Stomach (tissue), 4 donors: Measurements from ENCODE around the gene MCOLN1.
A peak's percentile ranks its signal among the peaks of the same experiment; 100 is the strongest.

Experiments
- CTCF ChIP-seq, 7 experiments: fragments of 450-650 bp in 4 of 7; fragments of 200-600 bp in 3 of 7; sonication (generic) in 3 of 7; IDR thresholded peaks; one replicate each; pipeline ENCODE4 v1.5.1; 2016 to 2019; ENCODE audit warnings: antibody characterized with exemption in 7 of 7, control low read depth in 2 of 7, mild to moderate bottlenecking in 1 of 7
- POLR2A ChIP-seq, 4 donors: fragments of 450-650 bp; IDR thresholded peaks; one replicate each; pipeline ENCODE4 v1.6.1; 2016; ENCODE audit warnings: antibody characterized with exemption in 4 of 4, control low read depth in 2 of 4, mild to moderate bottlenecking in 1 of 4, moderate library complexity in 1 of 4
- POLR2AphosphoS5 ChIP-seq, 3 donors: sonication (generic); formaldehyde crosslinking; IDR thresholded peaks; one replicate each; pipeline ENCODE4 v1.6.1; 2016; ENCODE audit warnings: antibody characterized with exemption in 3 of 3

- TF ChIP-seq POLR2A (IDR thresholded peaks at IDR 0.05) = no peak
- no peak for TF ChIP-seq CTCF (IDR thresholded peaks at IDR 0.05)
- TF ChIP-seq POLR2AphosphoS5 (IDR thresholded peaks at IDR 0.05) = peak; percentile 80 to 99 (median 98)
Measured at GRCh38 chr19:7522072-7522922, at the start of gene MCOLN1.
